OCI-LY1 (cell line): ENCODE data around the gene METTL2B.
"Not testable (repeated sequence)": the region's sequence is repeated elsewhere in the genome, so short reads cannot be mapped to it uniquely, and the experiment has no call there.

Source experiments
- H2AFZ ChIP-seq: fragments of 200-600 bp; sonication (generic), shearing (Covaris generic); 2 replicates; pipeline ENCODE4 v1.6.0; 2014; ENCODE audit warnings: antibody characterized with exemption, mild to moderate bottlenecking, low read length
- H3F3A ChIP-seq: fragments of 200-600 bp; sonication (generic), shearing (Covaris generic); 2 replicates; pipeline ENCODE4 v1.6.0; 2014; ENCODE audit warnings: mild to moderate bottlenecking, antibody characterized with exemption, low read length, moderate library complexity; ENCODE audit not compliant: insufficient read depth
- H3K27ac ChIP-seq: fragments of 200-600 bp; sonication (generic); 2 replicates; pipeline ENCODE4 v1.5.1; 2014; ENCODE audit warnings: low read length, mixed run types, mild to moderate bottlenecking, low read depth; ENCODE audit not compliant: poor library complexity, severe bottlenecking
- H3K27me3 ChIP-seq: fragments of 200-600 bp; sonication (generic); 2 replicates; pipeline ENCODE4 v1.6.0; 2014; ENCODE audit warnings: antibody characterized with exemption, mild to moderate bottlenecking, low read length, moderate library complexity; ENCODE audit not compliant: insufficient read depth
- H3K36me3 ChIP-seq: fragments of 200-600 bp; sonication (generic); 2 replicates; pipeline ENCODE4 v1.6.1; 2014; ENCODE audit warnings: mild to moderate bottlenecking, antibody characterized with exemption, low read length, moderate library complexity, mixed read lengths; ENCODE audit not compliant: insufficient read depth
- H3K4me1 ChIP-seq: fragments of 200-600 bp; sonication (generic); 2 replicates; pipeline ENCODE4 v1.5.1; 2014; ENCODE audit warnings: mild to moderate bottlenecking, low read length, moderate library complexity; ENCODE audit not compliant: insufficient read depth, severe bottlenecking
- H3K4me2 ChIP-seq: fragments of 200-600 bp; sonication (generic), shearing (Covaris generic); 2 replicates; pipeline ENCODE4 v1.6.1; 2014; ENCODE audit warnings: low read length
- H3K4me3 ChIP-seq: fragments of 200-600 bp; sonication (generic); 2 replicates; pipeline ENCODE4 v1.5.1; 2014; ENCODE audit warnings: low read length, low read depth, mild to moderate bottlenecking, mixed read lengths; ENCODE audit not compliant: poor library complexity, severe bottlenecking
- H3K79me2 ChIP-seq: fragments of 200-600 bp; shearing (Covaris generic); 2 replicates; pipeline ENCODE4 v1.6.1; 2016; ENCODE audit warnings: mixed run types, low read length, mixed read lengths; ENCODE audit not compliant: insufficient read depth
- H3K9ac ChIP-seq: fragments of 200-600 bp; sonication (generic), shearing (Covaris generic); 2 replicates; pipeline ENCODE4 v1.6.1; 2014; ENCODE audit warnings: mild to moderate bottlenecking, low read length, mixed read lengths
- H3K9me2 ChIP-seq: fragments of 200-600 bp; sonication (generic), shearing (Covaris generic); 2 replicates; pipeline ENCODE4 v1.6.1; 2014; ENCODE audit warnings: low read depth, mild to moderate bottlenecking, low read length, mixed read lengths
- H3K9me3 ChIP-seq: fragments of 200-600 bp; shearing (Covaris generic); 2 replicates; pipeline ENCODE4 v1.6.1; 2014; ENCODE audit warnings: low read length, mixed read lengths
- H4K20me1 ChIP-seq: fragments of 200-600 bp; sonication (generic), shearing (Covaris generic); 2 replicates; pipeline ENCODE4 v1.6.0; 2016; ENCODE audit warnings: mild to moderate bottlenecking, low read length; ENCODE audit not compliant: insufficient read depth
- TF ChIP-seq, protein P1 (sequence below): fragments of 200-600 bp; sonication (generic), shearing (Covaris generic); IDR thresholded peaks from 2 replicates; pipeline ENCODE4 v1.5.1; 2017; ENCODE audit warnings: mild to moderate bottlenecking, antibody characterized with exemption, low read length, moderate library complexity, mixed read lengths

Gene METTL2B

DNA sequence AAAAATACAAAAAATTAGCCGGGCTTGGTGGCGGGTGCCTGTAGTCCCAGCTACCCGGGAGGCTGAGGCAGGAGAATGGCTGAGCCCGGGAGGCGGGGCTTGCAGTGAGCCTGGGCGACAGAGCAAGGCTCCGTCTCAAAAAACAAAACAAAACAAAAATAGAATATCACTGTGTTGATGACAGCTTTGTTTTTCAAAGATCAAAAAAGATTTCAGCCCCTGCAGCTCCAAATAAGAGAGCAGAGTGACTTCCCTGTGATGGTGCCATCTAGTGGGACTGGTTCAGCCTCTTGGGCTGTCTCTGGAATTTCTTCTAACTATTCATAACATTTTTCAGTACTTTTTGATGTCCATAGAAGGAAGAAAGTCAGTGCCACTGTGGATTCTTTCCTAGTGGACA is 60.9 kb downstream of the METTL2B start:
- H3K9me2 ChIP-seq, H3K9ac ChIP-seq, H3K4me2 ChIP-seq, H3K27ac ChIP-seq, H3K27me3 ChIP-seq, H4K20me1 ChIP-seq, H3F3A ChIP-seq, H3K9me3 ChIP-seq, H3K4me3 ChIP-seq, H2AFZ ChIP-seq: not testable (repeated sequence)
- TF ChIP-seq, protein P1, sequence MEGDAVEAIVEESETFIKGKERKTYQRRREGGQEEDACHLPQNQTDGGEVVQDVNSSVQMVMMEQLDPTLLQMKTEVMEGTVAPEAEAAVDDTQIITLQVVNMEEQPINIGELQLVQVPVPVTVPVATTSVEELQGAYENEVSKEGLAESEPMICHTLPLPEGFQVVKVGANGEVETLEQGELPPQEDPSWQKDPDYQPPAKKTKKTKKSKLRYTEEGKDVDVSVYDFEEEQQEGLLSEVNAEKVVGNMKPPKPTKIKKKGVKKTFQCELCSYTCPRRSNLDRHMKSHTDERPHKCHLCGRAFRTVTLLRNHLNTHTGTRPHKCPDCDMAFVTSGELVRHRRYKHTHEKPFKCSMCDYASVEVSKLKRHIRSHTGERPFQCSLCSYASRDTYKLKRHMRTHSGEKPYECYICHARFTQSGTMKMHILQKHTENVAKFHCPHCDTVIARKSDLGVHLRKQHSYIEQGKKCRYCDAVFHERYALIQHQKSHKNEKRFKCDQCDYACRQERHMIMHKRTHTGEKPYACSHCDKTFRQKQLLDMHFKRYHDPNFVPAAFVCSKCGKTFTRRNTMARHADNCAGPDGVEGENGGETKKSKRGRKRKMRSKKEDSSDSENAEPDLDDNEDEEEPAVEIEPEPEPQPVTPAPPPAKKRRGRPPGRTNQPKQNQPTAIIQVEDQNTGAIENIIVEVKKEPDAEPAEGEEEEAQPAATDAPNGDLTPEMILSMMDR = peak; percentile 53
- Histone ChIP-seq H3K4me1 (peaks cover 29% of the 10 kb centered on the region), H3K79me2 (peaks cover 60% of the 10 kb centered on the region), H3K36me3 (peaks cover 68% of the 10 kb centered on the region)

DNA sequence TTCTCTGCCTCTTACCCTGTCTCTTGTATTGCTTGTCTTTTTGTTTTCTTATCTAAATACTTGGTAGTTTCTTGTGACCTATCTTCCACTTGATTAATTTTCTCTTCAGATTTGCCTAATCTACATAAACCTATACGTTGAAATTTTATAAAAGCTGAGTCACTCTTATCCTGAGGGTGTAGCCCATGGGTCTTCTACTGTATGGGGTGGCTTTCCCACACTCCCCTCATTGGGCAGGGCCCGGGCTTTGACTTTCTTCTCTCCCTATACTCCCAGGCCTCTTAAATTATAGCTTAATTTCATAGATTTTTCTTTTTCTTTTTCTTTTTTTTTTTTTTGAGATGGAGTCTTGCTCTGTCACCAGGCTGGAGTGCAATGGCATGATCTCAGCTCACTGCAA is 66.0 kb downstream of the METTL2B start:
- not testable (repeated sequence) for H3K9ac ChIP-seq, H3K4me2 ChIP-seq, H2AFZ ChIP-seq, H3K27me3 ChIP-seq, H3K4me3 ChIP-seq, H3K4me1 ChIP-seq, H3F3A ChIP-seq, H3K9me3 ChIP-seq, H3K27ac ChIP-seq, H4K20me1 ChIP-seq, H3K9me2 ChIP-seq
- H3K79me2 ChIP-seq = peaks cover 67% of the 10 kb centered on the region
- peaks cover 85% of the 10 kb centered on the region for H3K36me3 ChIP-seq

DNA sequence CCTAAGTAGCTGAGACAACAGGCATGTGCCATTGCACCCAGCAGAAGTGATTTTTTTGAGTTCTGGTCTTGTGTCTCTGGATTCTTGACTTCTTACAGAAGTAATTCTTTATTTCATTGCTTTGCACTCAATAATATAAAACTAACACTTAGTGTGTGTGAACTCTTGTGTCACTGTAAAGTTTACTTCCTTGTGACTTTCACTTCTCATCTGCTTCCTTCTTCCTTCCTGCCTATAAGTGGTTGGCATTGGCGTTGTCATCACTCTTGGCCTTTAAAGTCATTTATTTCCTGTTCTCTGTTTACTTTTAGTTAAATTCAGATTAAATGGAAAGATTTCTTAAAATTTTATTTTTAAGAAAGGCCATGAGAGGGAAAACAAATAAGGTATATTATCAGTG is 66.8 kb downstream of the METTL2B start:
- H3K4me1 ChIP-seq, H4K20me1 ChIP-seq, H3F3A ChIP-seq, H3K27me3 ChIP-seq, H3K9ac ChIP-seq, H3K4me2 ChIP-seq, H3K27ac ChIP-seq, H2AFZ ChIP-seq, H3K9me3 ChIP-seq, H3K4me3 ChIP-seq, H3K9me2 ChIP-seq: not testable (repeated sequence)
- peaks cover 63% of the 10 kb centered on the region for H3K79me2 ChIP-seq
- H3K36me3 ChIP-seq = peaks cover 93% of the 10 kb centered on the region

DNA sequence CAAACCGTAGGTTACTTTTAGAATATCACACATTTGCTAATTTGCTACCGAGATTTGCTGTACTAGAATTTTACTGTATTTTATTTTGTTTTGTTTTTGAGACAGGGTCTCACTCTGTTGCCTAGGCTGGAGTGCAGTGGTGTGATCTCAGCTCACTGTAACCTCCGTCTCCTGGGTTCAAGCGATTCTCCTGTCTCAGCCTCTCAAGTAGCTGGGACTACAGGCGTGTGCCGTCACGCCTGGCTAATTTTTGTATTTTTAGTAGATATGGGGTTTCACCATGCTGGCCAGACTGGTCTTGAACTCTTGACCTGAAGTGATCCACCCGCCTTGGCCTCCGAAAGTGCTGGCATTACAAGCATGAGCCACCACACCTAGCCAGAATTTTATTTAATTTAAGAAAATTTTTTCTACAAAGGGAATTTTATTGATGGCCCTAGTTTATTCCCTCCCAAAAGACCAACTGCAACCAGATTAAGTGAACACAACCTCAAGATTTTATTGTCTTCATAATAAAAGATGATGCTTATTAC is 69.8 kb downstream of the METTL2B start:
- H2AFZ ChIP-seq, H3K4me1 ChIP-seq, H4K20me1 ChIP-seq, H3K4me3 ChIP-seq, H3K9me2 ChIP-seq, H3K27me3 ChIP-seq, H3F3A ChIP-seq, H3K4me2 ChIP-seq, H3K27ac ChIP-seq, H3K9me3 ChIP-seq, H3K9ac ChIP-seq: not testable (repeated sequence)
- Histone ChIP-seq H3K79me2 (peaks cover 44% of the 10 kb centered on the region), H3K36me3 (peaks cover 78% of the 10 kb centered on the region)

DNA sequence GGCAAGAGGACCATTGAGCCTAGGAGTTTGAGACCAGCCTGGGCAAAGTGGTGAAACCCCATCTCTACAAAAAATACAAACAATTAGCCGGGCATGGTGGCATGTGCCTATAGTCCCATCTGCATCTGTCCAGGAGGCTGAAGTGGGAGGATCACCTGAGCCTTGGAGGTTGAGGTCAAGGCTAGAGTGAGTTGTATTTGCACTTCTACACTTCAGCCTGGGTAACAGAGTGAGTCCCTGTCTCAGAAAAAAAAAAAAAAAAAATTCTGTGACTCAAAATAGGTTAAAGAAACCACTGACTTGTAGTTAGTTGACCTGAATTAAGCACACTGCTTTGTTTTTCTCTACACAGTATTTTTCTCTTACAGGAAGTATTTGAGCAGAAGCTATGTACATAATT is 74.4 kb downstream of the METTL2B start:
- H3K9me2 ChIP-seq = no peaks in the 10 kb centered on the region
- H3K4me2 ChIP-seq = no peak overlapping the region
- H3K4me3 ChIP-seq = no peak overlapping the region
- TF ChIP-seq, protein P1 = no peak
- no peak overlapping the region for H3K9ac ChIP-seq
- peaks cover 45% of the 10 kb centered on the region for H3K36me3 ChIP-seq
- no peaks in the 10 kb centered on the region for H3K9me3 ChIP-seq
- no peak overlapping the region for H3K27ac ChIP-seq
- H2AFZ ChIP-seq = no peak overlapping the region
- H3K27me3 ChIP-seq = no peaks in the 10 kb centered on the region
- no peaks in the 10 kb centered on the region for H3K4me1 ChIP-seq
- H3F3A ChIP-seq = no peaks in the 10 kb centered on the region
- H3K79me2 ChIP-seq = peaks cover 26% of the 10 kb centered on the region
- H4K20me1 ChIP-seq = no peaks in the 10 kb centered on the region

DNA sequence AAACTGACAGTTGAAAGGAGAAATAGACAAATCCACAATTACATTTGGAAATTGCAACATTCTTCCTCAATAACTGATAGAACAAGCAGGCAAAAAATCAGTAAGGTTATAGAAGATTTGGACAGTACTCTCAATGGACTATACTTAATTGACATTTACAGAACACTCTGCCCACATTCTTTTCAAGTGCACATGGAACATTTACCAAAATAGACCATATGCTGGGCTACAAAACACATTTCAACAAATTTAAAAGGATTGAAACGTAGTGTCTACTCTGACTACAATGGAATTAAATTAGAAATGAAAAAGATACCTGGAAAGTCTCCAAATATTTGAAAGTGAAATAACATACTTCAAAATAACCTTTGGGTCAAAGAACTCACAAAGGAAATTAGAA is 77.8 kb downstream of the METTL2B start:
- H3F3A ChIP-seq, H3K9me2 ChIP-seq, H3K27me3 ChIP-seq, H3K4me3 ChIP-seq, H3K9ac ChIP-seq, H2AFZ ChIP-seq, H3K27ac ChIP-seq, H4K20me1 ChIP-seq, H3K4me1 ChIP-seq, H3K4me2 ChIP-seq, H3K9me3 ChIP-seq: not testable (repeated sequence)
- peaks cover 35% of the 10 kb centered on the region for H3K79me2 ChIP-seq
- peaks cover 24% of the 10 kb centered on the region for H3K36me3 ChIP-seq
